ENCODE measurements around the gene LDLR.

DNA sequence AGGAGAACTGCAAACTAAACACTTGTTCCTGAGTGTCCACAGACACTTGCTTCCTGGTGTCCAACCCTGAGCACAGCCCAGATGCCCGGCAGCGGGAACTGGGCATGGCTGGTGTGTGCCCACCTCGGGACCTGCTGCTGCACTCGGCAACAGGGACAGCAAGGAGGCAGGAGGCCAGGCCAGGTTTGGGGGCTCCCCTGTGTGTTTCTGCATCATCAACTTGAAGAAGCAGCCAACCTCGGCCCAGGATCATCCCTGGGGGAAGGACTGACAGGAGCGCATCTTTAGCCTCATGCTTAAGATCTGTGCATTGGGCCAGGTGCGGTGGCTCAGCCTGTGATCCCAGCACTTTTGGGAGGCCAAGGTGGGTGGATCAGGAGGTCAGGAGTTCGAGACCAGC lies 35.1 kb upstream of the LDLR start:
- TF ChIP-seq, protein P1, sequence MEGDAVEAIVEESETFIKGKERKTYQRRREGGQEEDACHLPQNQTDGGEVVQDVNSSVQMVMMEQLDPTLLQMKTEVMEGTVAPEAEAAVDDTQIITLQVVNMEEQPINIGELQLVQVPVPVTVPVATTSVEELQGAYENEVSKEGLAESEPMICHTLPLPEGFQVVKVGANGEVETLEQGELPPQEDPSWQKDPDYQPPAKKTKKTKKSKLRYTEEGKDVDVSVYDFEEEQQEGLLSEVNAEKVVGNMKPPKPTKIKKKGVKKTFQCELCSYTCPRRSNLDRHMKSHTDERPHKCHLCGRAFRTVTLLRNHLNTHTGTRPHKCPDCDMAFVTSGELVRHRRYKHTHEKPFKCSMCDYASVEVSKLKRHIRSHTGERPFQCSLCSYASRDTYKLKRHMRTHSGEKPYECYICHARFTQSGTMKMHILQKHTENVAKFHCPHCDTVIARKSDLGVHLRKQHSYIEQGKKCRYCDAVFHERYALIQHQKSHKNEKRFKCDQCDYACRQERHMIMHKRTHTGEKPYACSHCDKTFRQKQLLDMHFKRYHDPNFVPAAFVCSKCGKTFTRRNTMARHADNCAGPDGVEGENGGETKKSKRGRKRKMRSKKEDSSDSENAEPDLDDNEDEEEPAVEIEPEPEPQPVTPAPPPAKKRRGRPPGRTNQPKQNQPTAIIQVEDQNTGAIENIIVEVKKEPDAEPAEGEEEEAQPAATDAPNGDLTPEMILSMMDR (IDR thresholded peaks at IDR 0.05 in 4 of 5, conservative IDR thresholded peaks at IDR 0.05 in 1 of 5): no peak
- TF ChIP-seq POLR2A (IDR thresholded peaks at IDR 0.05): no peak

Measured in gastrocnemius medialis (tissue), 4 donors.